ENCODE measurements around the gene FIGNL1.
"Not testable (repeated sequence)": the region's sequence is repeated elsewhere in the genome, so short reads cannot be mapped to it uniquely, and the experiment has no call there.

Gene FIGNL1

GRCh38 chr7:50470250-50471163, 20.4 kb upstream of the FIGNL1 start:
- no peak for DNase-seq

GRCh38 chr7:50469181-50469580, 19.0 kb upstream of the FIGNL1 start:
- DNase-seq = no peak

GRCh38 chr7:50467817-50468610, 17.9 kb upstream of the FIGNL1 start:
- peak; percentile 76 for DNase-seq

- DNase-seq = no peak
These were observed 16.9 kb upstream of the FIGNL1 start for GRCh38 chr7:50466815-50467585.

- DNase-seq = no peak
These were observed 12.9 kb upstream of the FIGNL1 start for GRCh38 chr7:50463035-50463434.

- DNase-seq = no peak
These were observed 12.2 kb upstream of the FIGNL1 start for GRCh38 chr7:50462361-50462760.

- no peak for DNase-seq
These were observed 11.5 kb upstream of the FIGNL1 start for GRCh38 chr7:50461695-50462094.

- DNase-seq = not testable (repeated sequence)
These were observed 9.0 kb upstream of the FIGNL1 start for GRCh38 chr7:50459183-50459582.

- DNase-seq = not testable (repeated sequence)
These were observed 8.5 kb upstream of the FIGNL1 start for GRCh38 chr7:50458651-50459050.

GRCh38 chr7:50456371-50457123, 6.4 kb upstream of the FIGNL1 start:
- no peak for DNase-seq

- DNase-seq = no peak
These were observed 5.5 kb upstream of the FIGNL1 start for GRCh38 chr7:50455658-50456057.

GRCh38 chr7:50454968-50455367, 4.8 kb upstream of the FIGNL1 start:
- DNase-seq = no peak

- no peak for DNase-seq
These were observed 461 bp upstream of the FIGNL1 start for GRCh38 chr7:50450590-50451032.

GRCh38 chr7:50449501-50449880, 659 bp downstream of the FIGNL1 start:
- no peak for DNase-seq

GRCh38 chr7:50448823-50449222, 1.3 kb downstream of the FIGNL1 start:
- DNase-seq = no peak

GRCh38 chr7:50446542-50446960, 3.6 kb downstream of the FIGNL1 start:
- no peak for DNase-seq

GRCh38 chr7:50436133-50436806, 13.9 kb downstream of the FIGNL1 start:
- no peak for DNase-seq

- no peak for DNase-seq
These were observed 18.3 kb downstream of the FIGNL1 start for GRCh38 chr7:50431722-50432305.

GRCh38 chr7:50431316-50431715, 18.8 kb downstream of the FIGNL1 start:
- no peak for DNase-seq

- no peak for DNase-seq
These were observed 21.2 kb downstream of the FIGNL1 start for GRCh38 chr7:50428911-50429310.

- DNase-seq = no peak
These were observed 22.6 kb downstream of the FIGNL1 start for GRCh38 chr7:50427518-50427917.

All from stimulated activated CD4-positive, alpha-beta T cell treated with anti-CD3 and anti-CD28 coated beads, Interleukin-12 subunit alpha, Interleukin-12 subunit beta, amount 100 ng/mL, for 4 hours (primary cell).